Liver (tissue), 9 donors: ENCODE results near the gene DARS1. TPM values are rescaled to one million over a fixed set of nuclear protein-coding genes. Genes with fewer than 3 reads are reported as not detected.

Source experiments
- DNase-seq: peaks from one replicate; pipeline ENCODE4 v3.0.0-alpha.2; 2017; ENCODE audit warnings: low spot score
- H3K27ac ChIP-seq, 2 donors: one replicate each; pipeline ENCODE4 v1.7.0; 2013; ENCODE audit warnings: inconsistent platforms in 2 of 2, low read length in 2 of 2, control low read depth in 1 of 2, low read depth in 1 of 2, mild to moderate bottlenecking in 1 of 2
- H3K27me3 ChIP-seq, 4 donors: one replicate each; pipeline versions ENCODE4 v1.6.1 to v1.7.0; 2013; ENCODE audit warnings: low read length in 3 of 4, inconsistent platforms in 1 of 4, mild to moderate bottlenecking in 1 of 4, moderate library complexity in 1 of 4; ENCODE audit not compliant: control insufficient read depth in 4 of 4, insufficient read depth in 4 of 4
- H3K36me3 ChIP-seq, 4 donors: one replicate each; pipeline versions ENCODE4 v1.6.1 to v1.7.0; 2013; ENCODE audit warnings: low read length in 3 of 4, mild to moderate bottlenecking in 3 of 4, low read depth in 1 of 4, moderate library complexity in 1 of 4; ENCODE audit not compliant: control insufficient read depth in 4 of 4, insufficient read depth in 3 of 4
- H3K4me1 ChIP-seq, 4 donors: one replicate each; pipeline versions ENCODE4 v1.6.1 to v1.7.0; 2013; ENCODE audit warnings: low read length in 3 of 4, mild to moderate bottlenecking in 3 of 4, moderate library complexity in 1 of 4; ENCODE audit not compliant: control insufficient read depth in 4 of 4, insufficient read depth in 4 of 4
- H3K4me3 ChIP-seq, 3 donors: one replicate each; pipeline versions ENCODE4 v1.6.1 to v1.7.0; 2013; ENCODE audit warnings: low read length in 3 of 3, control low read depth in 1 of 3, low read depth in 1 of 3, mild to moderate bottlenecking in 1 of 3
- H3K9ac ChIP-seq, 2 donors: one replicate each; pipeline ENCODE4 v1.7.0; 2013; ENCODE audit warnings: low read length in 2 of 2, mild to moderate bottlenecking in 2 of 2, moderate library complexity in 2 of 2, control low read depth in 1 of 2, low read depth in 1 of 2
- H3K9me3 ChIP-seq, 4 donors: one replicate each; pipeline versions ENCODE4 v1.6.1 to v1.7.0; 2013; ENCODE audit warnings: low read length in 3 of 4; ENCODE audit not compliant: control insufficient read depth in 4 of 4
- ATF3 ChIP-seq: IDR thresholded peaks from 2 replicates; pipeline ENCODE4 v1.6.1; 2016; ENCODE audit warnings: antibody characterized with exemption
- EGR1 ChIP-seq, 2 donors: IDR thresholded peaks; 2 replicates each; pipeline ENCODE4 v1.6.1; 2016 to 2018; ENCODE audit warnings: antibody characterized with exemption in 2 of 2, low read depth in 2 of 2
- FOXA2 ChIP-seq: IDR thresholded peaks from 2 replicates; pipeline ENCODE4 v1.6.1; 2016; ENCODE audit warnings: antibody characterized with exemption
- HNF4A ChIP-seq, 2 donors: conservative IDR thresholded peaks; 2 replicates each; pipeline ENCODE4 v1.6.1; 2016; ENCODE audit warnings: antibody characterized with exemption in 2 of 2, mild to moderate bottlenecking in 2 of 2
- NR2F2 ChIP-seq: IDR thresholded peaks from 2 replicates; pipeline ENCODE4 v1.6.1; 2016; ENCODE audit warnings: antibody characterized with exemption
- RAD21 ChIP-seq, 2 donors: IDR thresholded peaks; 2 replicates each; pipeline ENCODE4 v1.6.1; 2016; ENCODE audit warnings: antibody characterized with exemption in 2 of 2, mild to moderate bottlenecking in 2 of 2
- RXRA ChIP-seq, 2 donors: IDR thresholded peaks; 2 replicates each; pipeline ENCODE4 v1.6.1; 2017 to 2018; ENCODE audit warnings: antibody characterized with exemption in 2 of 2, mild to moderate bottlenecking in 1 of 2
- SP1 ChIP-seq: IDR thresholded peaks from 2 replicates; pipeline ENCODE4 v1.6.1; 2018; ENCODE audit warnings: antibody characterized with exemption, mild to moderate bottlenecking
- TAF1 ChIP-seq: conservative IDR thresholded peaks from 2 replicates; pipeline ENCODE4 v1.6.1; 2016; ENCODE audit warnings: antibody characterized with exemption, mild to moderate bottlenecking
- YY1 ChIP-seq: IDR thresholded peaks from 2 replicates; pipeline ENCODE4 v1.6.1; 2016; ENCODE audit warnings: antibody characterized with exemption, mild to moderate bottlenecking
- ZBTB33 ChIP-seq: IDR thresholded peaks from 2 replicates; pipeline ENCODE4 v1.6.1; 2016; ENCODE audit warnings: antibody characterized with exemption
- WGBS: extraction: QIAGEN DNeasy Blood & Tissue Kit; methylation state at CpG from one replicate; pipeline ENCODE4 v1.1.7; 2013; 5-methylcytosine and 5-hydroxymethylcytosine counted together
- polyA plus RNA-seq, 2 donors: library from polyadenylated mRNA; stranded (reverse) in 1 of 2; unstranded in 1 of 2; fragments of 200-250 nt in 1 of 2; fragments of >200 nt in 1 of 2; fragmentation: Nextera tagmentation in 1 of 2; extraction: Ambion mirVana in 1 of 2; gene quantifications; one replicate each; pipeline versions ENCODE4 v1.2.1 to v1.2.3, GENCODE V29; 2013 to 2015
- total RNA-seq, 2 donors: library from RNA; depleted of rRNA; stranded (reverse); fragments of >200 nt; gene quantifications; one replicate each; pipeline ENCODE4 v1.2.3, GENCODE V29; 2014
- TF ChIP-seq, protein P1 (sequence below): fragments of 150-350 bp; IDR thresholded peaks from 2 replicates; pipeline ENCODE4 v1.5.1; 2017; ENCODE audit warnings: improper control_type of control experiment, low read depth, low read length; ENCODE audit not compliant: missing input control
- donor health status: healthy.
- donor health status: healthy.
- donor health status: healthy.
- donor health status: healthy.
- donor health status: healthy.

DARS1 gene
- total and polyA plus RNA-seq, 4 donors, result 25.0 to 44.1 (median 32.6) TPM

- no peaks in the 10 kb centered on the region for H3K9me3 ChIP-seq
- WGBS, result 66% methylated on average over 3 of the region's 3 CpGs
- TF ChIP-seq, protein P1, sequence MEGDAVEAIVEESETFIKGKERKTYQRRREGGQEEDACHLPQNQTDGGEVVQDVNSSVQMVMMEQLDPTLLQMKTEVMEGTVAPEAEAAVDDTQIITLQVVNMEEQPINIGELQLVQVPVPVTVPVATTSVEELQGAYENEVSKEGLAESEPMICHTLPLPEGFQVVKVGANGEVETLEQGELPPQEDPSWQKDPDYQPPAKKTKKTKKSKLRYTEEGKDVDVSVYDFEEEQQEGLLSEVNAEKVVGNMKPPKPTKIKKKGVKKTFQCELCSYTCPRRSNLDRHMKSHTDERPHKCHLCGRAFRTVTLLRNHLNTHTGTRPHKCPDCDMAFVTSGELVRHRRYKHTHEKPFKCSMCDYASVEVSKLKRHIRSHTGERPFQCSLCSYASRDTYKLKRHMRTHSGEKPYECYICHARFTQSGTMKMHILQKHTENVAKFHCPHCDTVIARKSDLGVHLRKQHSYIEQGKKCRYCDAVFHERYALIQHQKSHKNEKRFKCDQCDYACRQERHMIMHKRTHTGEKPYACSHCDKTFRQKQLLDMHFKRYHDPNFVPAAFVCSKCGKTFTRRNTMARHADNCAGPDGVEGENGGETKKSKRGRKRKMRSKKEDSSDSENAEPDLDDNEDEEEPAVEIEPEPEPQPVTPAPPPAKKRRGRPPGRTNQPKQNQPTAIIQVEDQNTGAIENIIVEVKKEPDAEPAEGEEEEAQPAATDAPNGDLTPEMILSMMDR, result peak; percentile 37
- TF ChIP-seq NR2F2 (no peak), RXRA (IDR thresholded peaks at IDR 0.05) (no peak), ZBTB33 (no peak), YY1 (no peak), HNF4A (conservative IDR thresholded peaks at IDR 0.05) (no peak), EGR1 (IDR thresholded peaks at IDR 0.05; ENCODE audit: low read depth in 2 of 2) (no peak), TAF1 (no peak), ATF3 (no peak), RAD21 (IDR thresholded peaks at IDR 0.05) (peak; percentile 67 to 69)
- H3K27me3 ChIP-seq, result no peaks in the 10 kb centered on the region
- H3K36me3 ChIP-seq, result peaks cover 3 to 17% (median 7%) of the 10 kb centered on the region in 4 donors
- no peak for DNase-seq
- H3K27ac ChIP-seq, result no peak overlapping the region
- H3K9ac ChIP-seq, result no peak overlapping the region
- H3K4me1 ChIP-seq, result no peaks in the 10 kb centered on the region
- H3K4me3 ChIP-seq, result no peak overlapping the region
These were observed 69.2 kb downstream of the DARS1 start for GRCh38 chr2:135916207-135916606.

GRCh38 chr2:135914485-135914884 is 70.9 kb downstream of the DARS1 start:
- no peak overlapping the region for H3K27ac ChIP-seq
- peaks cover 6 to 17% (median 11%) of the 10 kb centered on the region in 4 donors for H3K36me3 ChIP-seq
- no peak for DNase-seq
- TF ChIP-seq EGR1 (IDR thresholded peaks at IDR 0.05; ENCODE audit: low read depth in 2 of 2), result no peak
- no peak for TF ChIP-seq SP1
- TF ChIP-seq FOXA2, result no peak
- 71% methylated on average over 3 of the region's 3 CpGs for WGBS
- H3K9me3 ChIP-seq, result no peaks in the 10 kb centered on the region
- H3K27me3 ChIP-seq, result no peaks in the 10 kb centered on the region
- H3K9ac ChIP-seq, result no peak overlapping the region
- H3K4me1 ChIP-seq, result no peaks in the 10 kb centered on the region
- H3K4me3 ChIP-seq, result no peak overlapping the region

- WGBS, result 82% methylated on average over 5 of the region's 5 CpGs
- H3K9ac ChIP-seq, result no peak overlapping the region
- no peaks in the 10 kb centered on the region for H3K27me3 ChIP-seq
- TF ChIP-seq FOXA2 (no peak), RAD21 (IDR thresholded peaks at IDR 0.05) (peak; percentile 76 to 79)
- TF ChIP-seq, protein P1, result peak; percentile 68
- peaks cover 5 to 21% (median 13%) of the 10 kb centered on the region in 4 donors for H3K36me3 ChIP-seq
- no peaks in the 10 kb centered on the region for H3K9me3 ChIP-seq
- H3K27ac ChIP-seq, result no peak overlapping the region
- H3K4me3 ChIP-seq, result no peak overlapping the region
- no peak for DNase-seq
- H3K4me1 ChIP-seq, result no peaks in the 10 kb centered on the region
These were observed 71.6 kb downstream of the DARS1 start for GRCh38 chr2:135913727-135914365.
